Hippocampal formation (tissue), 2 donors: ENCODE data around the gene SFXN5.
"Not testable (repeated sequence)": the region's sequence is repeated elsewhere in the genome, so short reads cannot be mapped to it uniquely, and the experiment has no call there.

Experiments used
- DNase-seq, 2 donors: peaks; one replicate each; lab custom pipeline; 2025; lab: John Stamatoyannopoulos, UW

SFXN5 gene, protein sequence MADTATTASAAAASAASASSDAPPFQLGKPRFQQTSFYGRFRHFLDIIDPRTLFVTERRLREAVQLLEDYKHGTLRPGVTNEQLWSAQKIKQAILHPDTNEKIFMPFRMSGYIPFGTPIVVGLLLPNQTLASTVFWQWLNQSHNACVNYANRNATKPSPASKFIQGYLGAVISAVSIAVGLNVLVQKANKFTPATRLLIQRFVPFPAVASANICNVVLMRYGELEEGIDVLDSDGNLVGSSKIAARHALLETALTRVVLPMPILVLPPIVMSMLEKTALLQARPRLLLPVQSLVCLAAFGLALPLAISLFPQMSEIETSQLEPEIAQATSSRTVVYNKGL

DNA sequence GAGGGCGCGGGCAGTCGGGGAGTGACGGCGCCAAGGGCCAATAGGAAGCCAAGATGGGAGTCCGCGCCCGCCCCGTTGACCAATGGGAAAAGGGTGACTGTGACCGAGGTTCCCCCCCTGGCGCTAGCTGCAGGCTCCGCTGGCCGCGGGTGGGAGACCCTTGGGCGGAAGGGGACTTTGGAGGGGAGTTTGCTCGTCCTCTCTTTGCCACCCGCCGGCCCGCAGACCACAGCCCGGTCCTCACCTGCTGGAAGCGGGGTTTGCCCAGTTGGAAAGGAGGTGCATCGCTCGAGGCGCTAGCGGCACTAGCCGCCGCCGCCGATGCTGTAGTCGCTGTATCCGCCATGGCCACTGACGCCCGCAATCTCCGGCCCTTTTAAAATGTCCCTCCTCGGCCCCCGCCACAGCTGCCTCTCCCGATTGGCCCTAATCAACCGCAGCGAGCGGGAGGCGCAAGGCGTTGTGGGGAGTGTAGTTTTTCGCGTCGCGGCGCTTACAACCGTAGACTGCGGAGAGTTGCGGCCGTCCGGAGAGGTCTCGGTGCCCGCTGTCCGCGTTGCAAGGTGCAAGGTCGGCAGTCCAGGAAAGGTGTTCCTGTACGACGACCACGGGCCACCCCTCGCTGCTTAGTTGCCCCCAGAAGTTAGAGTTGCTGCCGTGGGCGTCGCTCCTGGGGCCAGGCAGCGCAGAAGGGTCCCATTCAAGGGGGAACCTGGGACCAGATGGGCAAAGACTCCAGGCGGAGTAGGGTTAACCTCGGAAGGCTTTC lies at the start of gene SFXN5:
Gene SFXN5, minus strand, starts transcription at position 353 of the 769 bp plus-strand sequence. Its CDS starts 7 bp downstream, at position 346.
- peak; percentile 96 to 97 for DNase-seq

DNA sequence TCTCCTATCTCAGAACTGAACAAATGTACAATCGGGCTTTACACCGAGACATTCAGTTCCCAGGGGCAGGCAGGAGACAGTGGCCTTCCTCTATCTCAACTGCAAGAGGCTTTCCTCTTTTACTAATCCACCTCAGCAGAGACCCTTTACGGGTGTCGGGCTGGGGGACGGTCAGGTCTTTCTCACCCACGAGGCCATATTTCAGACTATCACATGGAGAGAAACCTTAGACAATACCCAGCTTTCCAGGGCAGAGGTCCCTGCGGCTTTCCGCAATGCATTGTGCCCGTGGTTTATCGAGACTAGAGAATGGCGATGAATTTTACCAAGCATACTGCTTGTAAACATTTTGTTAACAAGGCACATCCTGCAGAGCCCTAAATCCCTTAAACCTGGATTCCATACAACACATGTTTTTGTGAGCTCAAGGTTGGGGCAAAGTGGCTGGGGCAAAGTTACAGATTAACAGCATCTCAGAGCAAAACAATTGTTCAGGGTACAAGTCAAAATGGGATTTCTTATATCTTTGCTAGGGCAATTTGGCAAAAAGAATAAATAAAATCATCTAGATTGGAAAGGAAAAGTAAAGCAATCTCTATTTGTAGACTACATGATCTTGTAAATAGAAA lies 48.2 kb upstream of the SFXN5 start:
- not testable (repeated sequence) for DNase-seq

DNA sequence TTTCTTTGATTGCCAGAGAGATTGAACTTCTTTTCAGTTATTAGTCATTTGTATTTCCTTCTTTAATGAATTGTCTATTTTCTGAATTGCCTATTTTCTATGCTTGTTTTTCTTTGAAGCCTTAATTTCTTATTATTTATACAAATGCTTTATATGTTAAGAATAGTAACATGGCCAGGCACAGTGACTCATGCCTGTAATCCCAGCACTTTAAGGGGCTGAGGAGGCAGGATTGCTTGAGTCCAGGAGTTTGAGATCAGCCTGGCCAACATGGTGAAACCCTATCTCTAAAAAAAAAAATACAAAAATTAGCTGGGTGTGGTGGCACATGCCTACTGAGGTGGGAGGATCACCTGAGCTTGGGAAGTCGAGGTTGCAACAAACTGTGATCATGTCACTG lies 45.9 kb upstream of the SFXN5 start:
- no peak for DNase-seq

DNA sequence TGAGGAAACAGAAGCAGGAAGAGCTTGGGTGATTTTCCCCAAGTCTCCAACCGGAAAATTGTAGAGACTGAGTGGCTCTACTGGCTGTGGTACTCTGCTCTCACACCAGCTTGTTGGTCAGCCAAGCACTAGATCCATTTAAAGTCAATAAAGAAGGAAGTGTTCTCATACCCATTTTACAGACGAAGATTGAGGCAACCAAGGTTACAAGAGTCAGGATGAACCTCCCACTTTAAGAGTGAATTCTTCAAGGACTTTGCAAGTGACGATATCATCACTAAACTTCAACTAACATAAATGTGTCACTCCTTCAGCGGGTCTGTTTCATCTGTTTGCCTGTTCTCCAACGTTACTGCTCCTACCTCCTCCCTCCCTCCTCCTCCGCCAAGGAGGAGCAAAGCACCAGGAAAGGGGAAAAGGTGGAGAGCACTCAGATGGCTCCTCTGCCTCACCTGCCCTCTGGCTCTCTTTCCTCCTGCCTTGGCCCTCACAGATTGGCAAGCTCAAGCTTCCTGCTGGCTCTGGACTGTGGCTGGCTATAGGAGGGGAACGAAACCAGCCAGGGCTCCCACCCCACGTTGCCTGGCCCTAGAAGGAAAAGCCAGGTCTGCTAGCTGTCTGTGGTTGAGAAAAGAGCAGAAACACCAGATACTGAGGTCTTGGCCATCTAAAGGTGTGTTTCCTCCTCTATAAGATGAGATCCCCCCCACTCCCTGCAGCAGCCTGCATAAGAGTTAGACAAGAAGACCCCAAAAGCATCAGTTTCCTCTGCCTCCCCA lies 44.9 kb upstream of the SFXN5 start:
- no peak for DNase-seq

DNA sequence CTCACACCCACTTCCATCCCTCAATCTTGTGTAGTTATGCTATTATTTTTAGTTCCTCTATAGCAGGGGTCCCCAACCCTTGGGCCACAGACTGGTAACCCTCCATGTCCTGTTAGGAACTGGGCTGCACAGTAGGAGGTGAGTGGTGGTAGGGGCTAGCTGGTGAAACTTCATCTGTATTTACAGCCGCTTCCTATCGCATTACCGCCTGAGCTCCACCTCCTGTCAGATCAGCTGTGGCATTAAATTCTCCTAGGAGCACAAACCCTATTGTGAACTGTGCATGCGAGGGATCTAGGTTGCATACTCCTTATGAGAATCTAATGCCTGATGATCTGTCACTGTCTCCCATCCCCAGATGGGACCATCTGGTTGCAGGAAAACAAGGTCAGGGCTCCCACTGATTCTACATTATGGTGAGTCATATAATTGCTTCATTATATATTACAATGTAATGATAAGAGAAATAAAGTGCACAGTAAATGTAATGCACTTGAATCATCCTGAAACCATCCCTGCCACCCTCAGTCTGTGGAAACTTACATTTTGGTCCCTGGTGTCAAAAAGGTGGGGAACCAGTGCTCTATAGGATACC lies 42.9 kb upstream of the SFXN5 start:
- DNase-seq = no peak

DNA sequence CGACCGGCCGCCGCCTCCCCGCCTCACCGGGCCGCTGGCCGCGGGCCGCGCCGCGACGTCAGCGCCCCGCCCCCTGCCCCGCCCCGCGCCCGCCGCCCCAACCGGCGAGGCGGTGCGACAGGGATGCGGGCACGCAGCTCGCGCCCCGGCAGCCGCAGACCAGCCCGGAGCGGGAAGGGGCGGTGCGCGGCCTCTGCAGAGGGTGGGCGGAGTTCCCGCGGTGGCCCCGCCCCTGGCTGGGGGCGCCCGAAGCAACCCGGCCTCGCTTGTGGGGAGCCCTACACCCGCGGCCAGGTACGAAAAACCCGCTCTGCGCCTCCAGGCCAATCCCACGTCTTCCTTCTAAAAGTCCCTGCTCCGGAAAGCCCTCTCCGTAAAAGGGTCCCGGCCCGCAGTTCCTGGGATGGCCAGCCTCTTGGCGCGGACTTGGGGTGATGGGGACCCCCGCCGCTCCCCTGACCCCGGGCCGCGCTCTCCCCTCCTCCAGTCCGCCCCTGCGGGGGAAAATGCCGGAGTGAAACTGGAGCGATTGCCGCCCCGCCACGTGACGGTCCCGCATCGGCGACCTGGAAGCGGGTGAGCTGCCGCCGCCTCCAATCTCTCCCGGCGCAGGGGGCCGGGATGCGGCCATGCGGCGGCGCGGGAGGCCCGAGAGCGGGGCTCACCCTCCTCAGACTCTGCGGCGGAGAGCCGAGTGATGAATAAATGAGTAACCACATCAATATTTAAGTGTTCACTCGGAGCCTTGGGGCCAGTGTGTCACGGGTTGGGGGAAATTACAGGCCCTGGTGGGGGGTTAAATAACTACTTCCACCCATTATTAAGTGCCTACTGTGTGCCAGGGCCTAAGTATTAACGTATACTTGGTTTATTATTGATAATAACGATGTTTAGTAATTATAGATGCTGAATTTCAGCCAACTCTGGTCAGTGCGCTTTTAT lies 41.7 kb upstream of the SFXN5 start, which contains the start of gene RAB11FIP5:
Gene RAB11FIP5, minus strand, starts transcription at position 36 of the 942 bp plus-strand sequence. CDS start 171 bp downstream, outside the sequence.
- peak; percentile 45 to 59 for DNase-seq

DNA sequence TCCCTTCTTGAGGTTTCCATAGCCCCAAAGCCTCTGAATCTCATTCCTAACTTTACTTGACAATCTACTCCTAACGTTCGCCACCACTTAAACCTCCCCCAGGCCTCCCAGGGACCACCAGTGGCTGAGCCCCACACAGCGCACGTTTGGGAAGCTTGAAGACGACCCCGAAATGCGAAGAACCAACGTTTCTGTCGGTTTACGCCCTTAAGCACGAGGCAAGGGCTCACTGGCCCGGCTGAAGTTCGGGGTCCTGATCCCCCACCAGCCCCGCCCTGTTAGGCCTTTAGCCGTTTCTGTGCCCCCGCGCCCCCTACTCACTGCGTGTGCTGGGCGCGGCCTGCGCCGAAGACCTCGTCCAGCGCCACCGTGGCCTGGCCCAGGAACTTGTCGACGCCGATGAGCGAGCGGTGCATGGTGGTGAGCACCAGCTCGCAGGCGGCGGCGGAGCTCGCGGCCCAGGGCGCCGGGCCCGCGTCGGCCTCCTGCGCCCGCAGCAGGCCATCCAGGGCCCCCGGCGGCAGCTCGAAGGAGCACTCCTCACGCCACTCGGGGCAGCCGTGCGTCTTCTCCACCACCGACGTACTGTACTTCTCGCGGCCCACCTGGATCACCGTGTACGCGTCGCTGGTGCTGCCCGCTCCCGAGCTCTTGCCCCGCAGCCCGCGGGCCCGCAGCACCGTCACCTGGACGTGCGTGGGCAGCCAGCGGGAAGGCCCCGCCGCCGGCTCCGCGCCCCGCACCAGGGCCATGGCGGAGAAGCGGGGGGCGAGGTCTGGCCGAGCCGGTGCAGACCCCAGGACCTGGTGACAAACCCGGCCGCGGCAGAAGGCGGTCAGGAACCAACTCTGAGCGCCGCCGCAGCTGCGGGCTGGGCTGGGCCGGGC lies 40.8 kb upstream of the SFXN5 start:
- DNase-seq = no peak

DNA sequence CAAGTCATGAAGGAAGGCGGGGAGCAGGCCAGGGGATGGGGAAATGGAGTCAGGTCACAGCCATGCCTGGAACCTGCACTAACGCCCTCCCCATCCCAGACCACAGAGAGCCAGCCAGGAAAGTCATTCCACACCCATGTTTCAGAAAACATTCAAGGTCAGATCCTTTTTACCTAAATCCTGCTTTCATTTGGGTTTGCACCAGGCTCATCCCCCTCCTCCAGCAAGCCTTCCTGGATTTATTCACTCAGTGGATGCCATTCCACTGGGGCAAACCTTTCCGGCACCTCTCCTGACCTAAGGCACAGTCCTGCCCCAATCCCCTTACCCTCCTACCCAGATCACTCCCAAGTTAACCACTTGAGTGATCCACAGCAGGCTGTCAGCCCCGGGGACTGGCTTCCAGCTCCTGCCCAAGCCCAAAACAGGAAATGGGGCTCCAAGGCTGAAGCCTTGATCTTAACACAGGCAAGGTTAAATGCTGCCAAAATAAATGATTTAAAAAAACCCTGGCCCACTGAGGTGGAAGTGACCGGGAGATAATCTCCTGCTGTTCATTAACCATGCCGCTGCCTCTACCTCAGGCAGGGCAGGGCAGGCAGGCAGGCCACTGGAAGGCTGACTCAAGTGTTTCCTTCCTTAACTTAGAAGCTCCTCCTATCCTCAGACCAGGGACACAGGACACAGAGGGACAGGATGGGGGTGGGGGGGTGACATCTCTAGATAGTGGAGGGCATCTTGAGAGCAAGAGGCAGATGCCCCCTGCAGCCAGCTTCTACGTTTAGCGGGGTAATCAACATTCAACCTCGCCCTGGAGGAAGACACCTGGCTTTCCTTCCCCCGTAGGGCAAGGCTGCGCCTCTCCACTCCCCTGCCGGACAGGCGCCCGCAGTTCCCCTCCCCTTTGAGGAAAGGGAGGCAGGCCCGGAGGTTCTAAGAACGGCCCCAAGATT lies 39.8 kb upstream of the SFXN5 start:
- no peak for DNase-seq

DNA sequence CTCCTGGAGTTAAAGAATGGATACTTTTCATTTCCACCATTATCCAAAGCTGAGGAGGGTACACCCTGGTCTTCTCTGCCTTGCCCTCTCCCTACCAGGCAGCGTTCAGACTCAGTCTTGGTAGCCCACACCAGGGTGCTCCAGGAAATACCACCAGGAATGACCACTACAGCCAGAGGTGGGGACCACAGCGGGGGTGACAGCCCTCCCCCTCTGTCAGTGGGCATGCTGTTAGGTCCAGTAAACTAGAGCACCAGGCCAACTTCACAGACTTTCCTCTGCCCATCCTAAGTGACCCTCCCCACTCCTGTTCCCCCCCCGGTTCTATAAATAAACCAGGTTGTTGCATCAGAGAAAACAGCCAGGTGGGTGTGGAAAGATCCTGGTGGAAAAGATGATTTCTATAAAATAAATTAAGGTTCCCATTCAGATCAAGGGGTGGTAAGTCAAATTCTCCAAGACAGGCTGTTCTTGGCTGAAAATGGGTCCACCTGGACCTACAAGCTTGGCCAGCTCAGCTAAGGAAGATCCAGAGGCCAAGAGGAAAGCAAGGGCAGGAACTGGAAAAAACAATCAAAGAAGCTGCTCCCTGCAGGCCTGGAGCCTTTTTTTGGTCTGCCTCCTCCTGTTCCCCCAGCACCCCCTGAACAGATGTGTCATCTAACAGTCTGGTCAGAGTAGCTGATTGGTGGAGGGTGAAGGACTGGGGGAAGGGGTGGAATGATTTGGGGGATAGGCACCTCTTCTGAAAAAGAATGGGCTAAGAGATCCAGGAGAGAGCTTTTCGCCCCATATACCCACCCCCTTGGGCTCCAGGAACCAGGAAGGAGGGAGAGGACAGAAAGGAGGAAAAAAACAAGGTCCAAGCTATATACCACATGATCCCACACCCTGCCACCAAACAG lies 38.9 kb upstream of the SFXN5 start:
- no peak for DNase-seq

DNA sequence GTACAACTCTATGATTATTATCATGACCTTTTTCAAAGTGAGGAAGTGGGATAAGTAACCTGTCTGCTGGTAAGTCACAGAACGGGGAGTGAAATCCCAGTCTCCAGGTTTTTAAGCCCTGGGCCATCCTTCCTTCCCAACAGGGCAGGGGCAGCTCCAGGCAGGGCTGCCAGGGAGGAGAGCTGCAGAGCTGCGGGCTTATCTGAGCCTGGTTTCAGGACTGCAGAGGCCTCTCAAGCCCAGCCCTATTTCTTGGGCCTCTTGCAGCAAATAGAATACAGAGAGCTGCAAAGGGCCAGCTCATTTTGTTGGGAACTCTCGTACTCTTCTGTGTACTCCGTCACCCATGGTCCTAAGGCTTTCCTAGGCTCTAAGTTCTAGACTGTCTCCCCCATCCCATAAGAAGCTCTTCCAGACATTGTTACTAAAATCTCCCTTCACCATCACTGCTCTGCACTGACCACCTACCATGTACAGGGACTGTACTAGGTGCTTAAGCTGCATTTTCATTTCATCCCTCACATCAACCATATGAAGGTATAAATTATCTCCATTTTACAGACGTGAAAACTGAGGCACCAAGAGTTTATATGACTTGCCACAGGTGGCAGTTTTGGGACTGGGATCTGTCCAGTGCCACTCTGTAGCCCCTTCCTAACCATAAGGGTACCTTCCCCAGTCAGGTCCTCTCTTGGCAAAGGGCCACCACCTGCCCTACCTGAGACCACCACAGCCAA lies 38.1 kb upstream of the SFXN5 start:
- no peak for DNase-seq

DNA sequence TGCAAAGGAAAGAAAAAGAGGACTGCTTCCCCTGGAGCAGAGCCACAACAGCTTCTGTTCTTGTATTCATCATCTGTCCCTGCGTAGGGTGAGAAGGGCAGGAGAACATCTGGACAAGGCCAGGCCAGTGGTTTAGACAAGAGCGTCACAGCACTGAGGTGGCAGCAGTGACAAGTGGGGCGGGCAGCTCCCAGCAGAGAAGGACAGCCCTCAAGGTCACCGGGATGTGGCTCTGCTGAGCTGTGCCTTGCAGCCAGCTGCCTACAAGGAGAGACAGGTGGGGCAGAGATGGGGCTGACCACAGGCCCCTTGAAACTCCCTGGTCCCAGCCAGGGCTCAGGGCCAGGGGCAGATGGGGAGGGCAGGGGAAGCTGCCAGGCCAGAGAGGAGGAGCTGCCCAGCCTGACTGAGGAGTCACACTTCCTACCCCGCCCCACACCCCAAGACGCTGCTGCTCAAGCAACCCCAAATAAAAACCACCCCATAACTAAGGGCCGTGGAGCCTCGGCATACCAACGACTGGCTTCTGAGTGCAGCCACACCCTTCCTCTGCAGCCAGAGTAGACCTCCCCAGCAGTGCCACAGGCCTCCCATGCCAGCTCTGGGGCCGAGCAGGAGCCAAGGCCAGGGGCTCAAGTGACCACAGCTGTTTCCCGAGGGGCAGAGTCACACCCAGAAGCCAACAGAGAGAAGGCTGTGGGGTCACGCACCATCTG lies 35.9 kb upstream of the SFXN5 start:
- DNase-seq = no peak

DNA sequence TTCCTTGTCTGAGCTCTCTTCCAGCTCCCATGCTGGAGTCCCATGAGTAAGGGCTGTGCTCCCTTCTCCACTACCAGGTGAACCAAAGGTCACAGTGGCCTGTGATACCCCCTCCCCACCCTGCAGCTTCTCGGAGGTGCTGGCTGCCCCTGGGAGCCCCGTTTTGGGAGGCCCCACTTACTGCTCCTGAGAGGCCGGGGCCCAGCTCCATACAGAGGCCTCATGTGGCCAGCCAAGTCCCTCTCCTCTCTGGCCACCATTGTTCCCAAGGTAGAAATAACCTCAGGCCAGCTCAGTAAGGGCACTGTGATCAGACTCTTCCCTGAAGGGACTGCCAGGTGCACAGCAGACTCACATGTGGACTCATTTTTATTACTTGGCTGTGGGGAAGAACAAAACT lies 35.3 kb upstream of the SFXN5 start:
- no peak for DNase-seq

DNA sequence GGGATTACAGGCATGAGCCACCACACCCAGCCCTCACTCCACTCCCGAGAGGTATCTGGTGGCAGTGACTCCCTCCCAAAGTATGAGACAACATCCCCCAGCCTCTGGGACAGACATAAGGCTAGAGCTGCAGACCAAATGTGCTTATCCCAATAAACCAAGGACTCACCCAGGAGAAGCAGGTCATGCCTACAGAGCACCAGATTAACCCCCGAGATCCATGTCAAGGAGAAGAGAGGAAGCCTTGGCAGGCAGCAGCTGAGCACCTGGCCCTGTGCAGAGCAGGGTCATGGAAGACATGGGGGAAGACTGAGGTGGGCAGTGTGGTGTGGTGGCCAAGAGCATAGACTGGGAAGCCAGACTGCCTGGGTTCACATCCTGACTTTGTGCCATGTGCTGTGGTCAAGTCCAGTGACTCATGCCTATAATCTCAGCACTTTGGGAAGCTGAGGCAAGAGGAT lies 34.0 kb upstream of the SFXN5 start:
- no peak for DNase-seq

DNA sequence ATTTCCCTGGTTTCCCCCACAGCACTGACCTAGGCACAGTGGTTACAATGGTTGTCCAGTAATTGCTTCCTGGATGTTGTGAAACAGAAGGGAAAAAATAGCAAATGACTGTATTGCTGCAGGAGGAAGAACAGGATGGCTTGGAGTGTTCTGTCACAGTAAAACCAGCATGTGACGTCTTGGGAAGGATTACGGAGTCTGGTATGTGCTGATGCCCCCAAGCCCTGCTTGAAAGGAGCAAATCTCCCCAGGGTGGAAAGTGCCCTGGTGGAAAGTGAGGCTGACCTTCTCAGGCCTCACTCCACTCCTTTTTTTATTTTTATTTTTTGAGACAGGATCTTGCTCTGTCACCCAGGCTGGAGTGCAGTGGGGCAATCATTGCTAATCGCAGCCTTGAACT lies 33.4 kb upstream of the SFXN5 start:
- no peak for DNase-seq

DNA sequence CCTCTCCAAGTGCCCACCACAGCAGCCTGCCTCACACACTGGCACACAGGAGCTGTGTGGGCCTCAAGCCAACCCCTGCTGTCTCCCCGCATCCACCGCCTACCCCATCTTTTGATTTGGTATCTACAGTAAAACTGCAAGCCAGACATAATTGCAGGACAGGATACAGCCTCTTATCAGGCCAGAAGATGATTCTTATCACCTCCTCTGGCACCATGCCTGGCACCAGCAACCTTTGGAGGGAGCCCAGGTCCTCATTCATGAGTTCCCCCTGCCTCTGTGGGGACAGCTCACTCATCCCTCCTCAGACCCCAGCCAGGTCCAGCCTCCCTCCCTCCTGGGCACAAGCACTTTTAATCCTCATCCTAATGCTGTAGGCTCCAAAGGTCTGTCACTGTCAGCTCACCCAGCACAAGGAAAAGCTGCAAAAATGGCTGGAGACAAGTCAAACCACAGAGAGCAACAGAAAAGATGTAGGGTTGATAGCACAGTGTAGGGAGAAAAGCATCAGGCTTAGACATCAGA lies 31.6 kb upstream of the SFXN5 start:
- no peak for DNase-seq
